ENCODE measurements around the gene CAVIN2.

The CAVIN2 gene

DNA sequence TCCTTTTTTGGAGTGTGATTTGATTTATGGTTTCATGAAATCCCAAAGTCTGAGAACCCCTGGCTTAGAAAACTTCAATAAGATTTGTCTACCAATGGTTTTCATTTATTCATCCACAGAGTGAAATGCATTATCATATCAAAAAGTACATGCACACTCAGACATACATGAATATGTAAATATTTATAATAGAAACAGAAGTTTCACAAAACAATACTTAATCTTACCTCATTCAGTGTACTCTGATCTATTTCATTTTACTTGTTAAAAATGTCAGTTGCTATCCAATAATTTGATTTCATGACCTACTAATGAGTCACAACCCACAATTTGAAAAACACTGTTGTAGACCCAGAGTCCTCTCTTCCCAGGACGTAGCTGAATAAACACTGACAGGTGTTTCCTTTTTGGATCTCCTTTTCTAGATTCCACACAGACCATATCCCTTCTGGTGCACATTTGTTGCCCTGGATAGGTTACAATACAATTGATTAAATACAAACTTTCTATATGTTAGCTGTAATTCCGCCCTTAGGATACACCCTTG is 10.4 kb upstream of the CAVIN2 start:
- H3K9me3 ChIP-seq (ENCODE audit: control insufficient read depth, low read length): no peaks in the 10 kb centered on the region
- no peaks in the 10 kb centered on the region for H3K4me1 ChIP-seq
- no peak overlapping the region for H3K4me3 ChIP-seq (ENCODE audit: low read depth, low read length)
- H3K36me3 ChIP-seq (ENCODE audit: control insufficient read depth, insufficient read depth, low read length): no peaks in the 10 kb centered on the region
- TF ChIP-seq, protein P1, sequence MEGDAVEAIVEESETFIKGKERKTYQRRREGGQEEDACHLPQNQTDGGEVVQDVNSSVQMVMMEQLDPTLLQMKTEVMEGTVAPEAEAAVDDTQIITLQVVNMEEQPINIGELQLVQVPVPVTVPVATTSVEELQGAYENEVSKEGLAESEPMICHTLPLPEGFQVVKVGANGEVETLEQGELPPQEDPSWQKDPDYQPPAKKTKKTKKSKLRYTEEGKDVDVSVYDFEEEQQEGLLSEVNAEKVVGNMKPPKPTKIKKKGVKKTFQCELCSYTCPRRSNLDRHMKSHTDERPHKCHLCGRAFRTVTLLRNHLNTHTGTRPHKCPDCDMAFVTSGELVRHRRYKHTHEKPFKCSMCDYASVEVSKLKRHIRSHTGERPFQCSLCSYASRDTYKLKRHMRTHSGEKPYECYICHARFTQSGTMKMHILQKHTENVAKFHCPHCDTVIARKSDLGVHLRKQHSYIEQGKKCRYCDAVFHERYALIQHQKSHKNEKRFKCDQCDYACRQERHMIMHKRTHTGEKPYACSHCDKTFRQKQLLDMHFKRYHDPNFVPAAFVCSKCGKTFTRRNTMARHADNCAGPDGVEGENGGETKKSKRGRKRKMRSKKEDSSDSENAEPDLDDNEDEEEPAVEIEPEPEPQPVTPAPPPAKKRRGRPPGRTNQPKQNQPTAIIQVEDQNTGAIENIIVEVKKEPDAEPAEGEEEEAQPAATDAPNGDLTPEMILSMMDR (IDR thresholded peaks at IDR 0.05): no peak
- H3K27ac ChIP-seq: no peak overlapping the region
- H3K4me2 ChIP-seq (ENCODE audit: low read length): no peak overlapping the region
- no peak overlapping the region for H2AFZ ChIP-seq
- H3K27me3 ChIP-seq (ENCODE audit: control insufficient read depth, insufficient read depth, low read length): no peaks in the 10 kb centered on the region
- H3K79me2 ChIP-seq: no peaks in the 10 kb centered on the region
- H3K9ac ChIP-seq: no peak overlapping the region

DNA sequence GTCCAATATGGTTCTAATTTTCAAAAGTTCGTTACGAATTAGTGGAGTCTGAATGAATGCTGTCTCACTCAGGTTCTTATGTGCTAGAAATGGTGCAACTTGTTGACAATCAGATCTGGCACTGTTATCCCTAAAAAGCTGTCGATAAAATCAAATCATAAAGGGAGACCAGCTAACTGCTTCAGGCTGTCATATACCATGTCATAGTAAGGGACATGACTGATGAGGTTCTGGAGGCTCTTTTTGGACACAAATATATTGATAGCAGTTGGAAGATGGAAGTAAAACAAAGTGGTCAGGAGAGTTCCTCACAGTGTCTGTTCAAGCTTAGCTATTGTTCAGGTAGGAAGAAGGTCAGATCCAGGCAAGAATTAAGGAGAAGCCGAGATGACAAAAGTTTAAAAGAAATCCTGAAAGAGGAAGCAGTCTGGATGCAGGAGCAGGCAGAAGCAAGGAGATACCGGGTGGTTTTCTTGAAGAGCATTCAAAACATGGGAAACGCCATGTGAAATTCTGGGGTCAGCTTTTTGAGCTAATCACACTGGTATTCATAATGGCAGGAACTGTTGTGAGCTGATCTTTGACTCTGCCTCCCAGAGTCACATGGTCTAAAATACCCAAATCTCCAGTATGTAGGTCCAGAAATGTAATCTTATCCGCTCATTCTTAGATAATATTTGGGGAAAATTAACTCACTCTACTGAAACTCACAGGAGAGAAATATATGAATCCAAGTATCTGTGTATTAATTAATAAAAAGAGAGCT is 9.4 kb upstream of the CAVIN2 start:
- H3K4me3 ChIP-seq (ENCODE audit: low read depth, low read length): no peak overlapping the region
- H3K4me2 ChIP-seq (ENCODE audit: low read length): no peak overlapping the region
- H2AFZ ChIP-seq: no peak overlapping the region
- no peaks in the 10 kb centered on the region for H3K36me3 ChIP-seq (ENCODE audit: control insufficient read depth, insufficient read depth, low read length)
- no peak overlapping the region for H3K27ac ChIP-seq
- TF ChIP-seq, protein P1 (IDR thresholded peaks at IDR 0.05): no peak
- H3K79me2 ChIP-seq: no peaks in the 10 kb centered on the region
- H3K9me3 ChIP-seq (ENCODE audit: control insufficient read depth, low read length): no peaks in the 10 kb centered on the region
- H3K4me1 ChIP-seq: no peaks in the 10 kb centered on the region
- H3K9ac ChIP-seq: no peak overlapping the region
- H3K27me3 ChIP-seq (ENCODE audit: control insufficient read depth, insufficient read depth, low read length): no peaks in the 10 kb centered on the region

DNA sequence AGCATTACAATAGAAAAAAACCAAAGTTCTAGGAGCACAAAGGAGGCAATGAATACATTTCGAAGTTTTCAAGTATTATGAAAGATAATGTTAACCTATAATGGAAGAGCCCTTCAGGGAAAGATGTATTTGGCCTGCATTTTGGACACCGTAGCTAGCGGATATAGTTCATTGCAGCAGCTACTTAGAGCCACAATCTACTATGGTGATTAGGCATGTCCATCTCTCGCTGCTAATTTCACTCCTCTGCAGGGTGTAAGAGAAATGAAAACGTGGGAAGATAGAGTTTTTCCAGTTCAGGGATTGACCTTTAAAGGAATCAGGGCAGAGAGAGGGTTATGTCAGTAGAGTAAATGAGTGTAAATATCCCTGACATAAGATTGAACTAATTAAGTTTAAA is 8.5 kb upstream of the CAVIN2 start:
- TF ChIP-seq, protein P1 (IDR thresholded peaks at IDR 0.05): no peak
- Histone ChIP-seq H3K4me3 (ENCODE audit: low read depth, low read length) (no peak overlapping the region), H2AFZ (no peak overlapping the region), H3K27me3 (ENCODE audit: control insufficient read depth, insufficient read depth, low read length) (no peaks in the 10 kb centered on the region), H3K4me1 (no peaks in the 10 kb centered on the region), H3K36me3 (ENCODE audit: control insufficient read depth, insufficient read depth, low read length) (no peaks in the 10 kb centered on the region), H3K9ac (no peak overlapping the region), H3K4me2 (ENCODE audit: low read length) (no peak overlapping the region), H3K9me3 (ENCODE audit: control insufficient read depth, low read length) (no peaks in the 10 kb centered on the region), H3K27ac (no peak overlapping the region), H3K79me2 (no peaks in the 10 kb centered on the region)

DNA sequence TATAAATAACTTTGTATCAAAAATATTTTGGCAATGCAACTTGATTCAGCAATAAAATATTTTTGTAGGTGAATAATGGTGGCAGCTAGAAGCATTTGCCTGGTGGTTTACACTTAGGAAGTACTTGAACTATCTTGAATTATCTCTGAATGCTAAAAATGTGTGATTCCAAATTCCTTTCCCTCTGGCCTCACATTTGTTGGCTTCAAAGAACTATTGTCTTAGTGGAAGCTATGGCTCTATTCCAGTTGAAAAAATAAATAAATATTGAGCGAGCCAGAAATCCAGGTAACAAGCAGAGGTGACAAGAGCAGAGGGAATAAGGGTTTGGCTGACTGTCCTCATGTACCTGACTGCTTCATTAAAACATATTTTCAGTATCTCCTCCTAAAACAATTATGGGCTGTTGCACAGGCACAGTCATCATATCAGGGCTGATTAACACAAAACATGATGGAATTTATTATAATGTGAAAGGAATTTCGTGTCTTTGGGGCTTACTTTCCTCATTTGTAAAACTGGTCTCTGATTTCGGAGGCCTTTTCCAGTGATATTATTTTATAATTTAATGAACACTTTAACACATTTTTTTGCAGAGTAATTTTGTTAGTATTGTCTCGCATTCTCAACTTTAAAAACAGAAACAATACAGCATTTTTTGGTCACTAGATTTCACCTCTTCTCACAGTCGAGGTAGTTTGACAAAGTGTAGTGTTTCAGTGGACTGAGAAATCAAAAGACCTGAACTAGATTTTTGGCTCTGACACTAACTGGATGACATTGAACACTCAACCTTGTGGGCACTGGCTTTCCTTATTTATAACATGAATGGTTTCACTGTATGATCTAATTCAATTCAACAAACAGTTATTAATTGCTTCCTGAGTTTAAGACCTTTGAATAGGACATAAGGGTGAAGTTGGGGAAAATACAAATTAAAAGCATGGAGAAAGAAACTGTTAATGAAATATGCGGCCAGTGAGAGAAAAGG is 7.8 kb upstream of the CAVIN2 start:
- H3K4me1 ChIP-seq: no peaks in the 10 kb centered on the region
- TF ChIP-seq, protein P1 (IDR thresholded peaks at IDR 0.05): no peak
- no peak overlapping the region for H3K4me2 ChIP-seq (ENCODE audit: low read length)
- no peak overlapping the region for H3K27ac ChIP-seq
- no peak overlapping the region for H3K9ac ChIP-seq
- no peaks in the 10 kb centered on the region for H3K27me3 ChIP-seq (ENCODE audit: control insufficient read depth, insufficient read depth, low read length)
- H3K9me3 ChIP-seq (ENCODE audit: control insufficient read depth, low read length): no peaks in the 10 kb centered on the region
- no peak overlapping the region for H3K4me3 ChIP-seq (ENCODE audit: low read depth, low read length)
- no peak overlapping the region for H2AFZ ChIP-seq
- H3K36me3 ChIP-seq (ENCODE audit: control insufficient read depth, insufficient read depth, low read length): no peaks in the 10 kb centered on the region
- no peaks in the 10 kb centered on the region for H3K79me2 ChIP-seq

All from parathyroid adenoma (tissue), 2 donors.